Measurements from ENCODE around the gene DISC1.

The DISC1 gene

DNA sequence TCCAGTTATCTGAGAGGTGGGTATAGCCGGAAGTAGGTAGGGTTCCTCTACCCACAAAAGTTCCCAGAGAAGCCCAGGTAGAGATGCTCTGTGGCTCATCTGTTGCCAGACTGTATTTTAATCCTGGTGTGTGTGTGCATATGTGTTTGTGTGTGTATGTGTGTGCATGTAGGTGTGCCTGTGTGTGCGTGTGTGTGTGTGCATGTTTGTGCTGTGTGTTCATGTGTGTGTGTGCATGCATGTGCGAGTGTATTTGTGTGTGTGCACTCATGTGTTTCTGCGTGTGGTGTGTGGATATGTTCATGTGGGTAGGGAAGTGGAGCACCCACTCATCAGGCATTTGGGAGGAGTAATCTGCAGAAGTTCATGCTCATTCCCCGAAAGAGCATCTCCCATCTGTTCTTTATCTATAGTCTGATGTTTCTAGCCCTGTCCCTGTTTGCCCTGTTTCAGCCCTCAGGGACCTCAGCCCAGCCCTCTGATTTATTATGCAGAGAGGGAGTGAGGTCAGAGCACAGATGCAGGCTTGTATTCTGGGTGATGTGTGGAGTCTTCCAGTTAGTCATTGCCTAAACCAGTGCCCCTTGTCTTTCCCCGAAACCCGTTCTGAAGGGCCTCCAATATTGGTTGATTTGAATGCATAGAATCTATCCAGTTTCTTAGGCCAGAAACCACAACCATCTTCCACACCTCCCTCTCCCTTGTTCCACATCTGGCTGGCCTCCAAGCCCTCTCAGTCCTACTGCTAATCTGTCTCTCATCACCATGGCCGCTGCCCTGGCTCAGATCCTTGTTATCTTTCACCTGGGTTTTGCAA lies 69.1 kb downstream of the DISC1 start:
- Histone ChIP-seq H4K8ac (ENCODE audit: low read depth, low read length) (no peak overlapping the region), H2AFZ (ENCODE audit: low read length) (no peak overlapping the region), H3K27ac (replicated peaks; ENCODE audit: low read length) (no peak overlapping the region), H3K4ac (ENCODE audit: low read length) (no peak overlapping the region), H3K27me3 (ENCODE audit: control insufficient read depth in 3 of 3, insufficient read depth in 3 of 3, low read depth in 1 of 3, low read length in 3 of 3) (peaks cover 0 to 3% (median 0%) of the 10 kb centered on the region in 3 experiments), H3K79me1 (ENCODE audit: low read depth, low read length) (no peaks in the 10 kb centered on the region), H2AK5ac (ENCODE audit: low read depth, low read length) (no peak overlapping the region), H3K18ac (ENCODE audit: low read length) (no peak overlapping the region), H3K36me3 (replicated peaks in 1 of 2; ENCODE audit: control insufficient read depth in 2 of 2, insufficient read depth in 2 of 2, low read length in 2 of 2) (peaks cover 0 to 2% of the 10 kb centered on the region in 2 donors), H3K9me3 (replicated peaks in 1 of 2; ENCODE audit: control insufficient read depth in 2 of 2, insufficient read depth in 1 of 2, low read depth in 1 of 2, low read length in 2 of 2) (no peaks in the 10 kb centered on the region), H3K23ac (ENCODE audit: low read depth, low read length, poor library complexity) (peak overlapping the region; percentile 70), H3K4me3 (ENCODE audit: low read length in 2 of 2) (peak overlapping the region in 1 of 2 donors; percentile 29), H3K9ac (ENCODE audit: low read depth, low read length, poor library complexity) (no peak overlapping the region), H2BK120ac (ENCODE audit: low read depth, low read length) (no peak overlapping the region), H3K4me1 (ENCODE audit: control insufficient read depth in 2 of 2, insufficient read depth in 1 of 2, low read depth in 1 of 2, low read length in 2 of 2) (peaks cover 3 to 8% of the 10 kb centered on the region in 2 donors), H3K4me2 (ENCODE audit: insufficient read depth, low read length, poor library complexity, severe bottlenecking) (no peak overlapping the region), H2BK15ac (ENCODE audit: low read length) (no peak overlapping the region), H2BK5ac (ENCODE audit: low read length) (no peak overlapping the region), H2BK12ac (ENCODE audit: low read length) (no peak overlapping the region), H3K14ac (ENCODE audit: low read length) (no peak overlapping the region), H4K91ac (ENCODE audit: low read depth, low read length, poor library complexity) (no peak overlapping the region)
- WGBS, 2 donors (ENCODE audit: extremely low coverage in 2 of 2, insufficient read length in 2 of 2, insufficient replicate concordance in 1 of 2) = no CpG with 5 or more reads among the region's 8 CpGs
- no peak for DNase-seq (ENCODE audit: low spot score)

DNA sequence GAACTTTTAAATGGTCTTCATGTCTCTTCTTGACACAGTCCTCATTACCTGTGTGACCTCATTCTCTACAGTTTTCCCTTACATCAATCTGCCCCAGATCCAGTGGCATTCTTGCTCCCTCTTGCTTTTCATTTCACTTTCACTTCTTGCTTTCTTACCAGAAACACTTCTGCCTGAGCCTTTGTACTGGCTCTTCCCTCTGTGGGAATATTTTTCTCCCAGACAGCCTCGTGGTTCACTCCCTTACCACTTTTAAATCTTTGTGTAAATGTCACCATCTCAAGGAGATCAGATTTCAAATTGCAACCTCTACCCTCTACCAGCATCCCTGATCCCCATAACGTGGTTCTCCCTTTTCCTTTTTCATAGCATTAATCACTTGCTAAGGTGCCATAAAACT lies 73.2 kb downstream of the DISC1 start:
- no peak overlapping the region for H3K4me3 ChIP-seq (ENCODE audit: low read length in 2 of 2)
- no peak overlapping the region for H3K18ac ChIP-seq (ENCODE audit: low read length)
- H2BK120ac ChIP-seq (ENCODE audit: low read depth, low read length) = no peak overlapping the region
- no peak overlapping the region for H2BK5ac ChIP-seq (ENCODE audit: low read length)
- H4K8ac ChIP-seq (ENCODE audit: low read depth, low read length) = no peak overlapping the region
- DNase-seq (ENCODE audit: low spot score) = no peak
- no peak overlapping the region for H2BK15ac ChIP-seq (ENCODE audit: low read length)
- H3K4me2 ChIP-seq (ENCODE audit: insufficient read depth, low read length, poor library complexity, severe bottlenecking) = no peak overlapping the region
- H3K79me1 ChIP-seq (ENCODE audit: low read depth, low read length) = no peaks in the 10 kb centered on the region
- H3K36me3 ChIP-seq (replicated peaks in 1 of 2; ENCODE audit: control insufficient read depth in 2 of 2, insufficient read depth in 2 of 2, low read length in 2 of 2) = peaks cover 0 to 2% of the 10 kb centered on the region in 2 donors
- no peak overlapping the region for H3K4ac ChIP-seq (ENCODE audit: low read length)
- H2AK5ac ChIP-seq (ENCODE audit: low read depth, low read length) = no peak overlapping the region
- H3K9ac ChIP-seq (ENCODE audit: low read depth, low read length, poor library complexity) = no peak overlapping the region
- no peaks in the 10 kb centered on the region for H3K9me3 ChIP-seq (replicated peaks in 1 of 2; ENCODE audit: control insufficient read depth in 2 of 2, insufficient read depth in 1 of 2, low read depth in 1 of 2, low read length in 2 of 2)
- H3K23ac ChIP-seq (ENCODE audit: low read depth, low read length, poor library complexity) = no peak overlapping the region
- no peak overlapping the region for H3K14ac ChIP-seq (ENCODE audit: low read length)
- no CpG with 5 or more reads among the region's 2 CpGs for WGBS, 2 donors (ENCODE audit: extremely low coverage in 2 of 2, insufficient read length in 2 of 2, insufficient replicate concordance in 1 of 2)
- no peak overlapping the region for H2BK12ac ChIP-seq (ENCODE audit: low read length)
- H4K91ac ChIP-seq (ENCODE audit: low read depth, low read length, poor library complexity) = no peak overlapping the region
- peaks cover 0 to 3% (median 0%) of the 10 kb centered on the region in 3 experiments for H3K27me3 ChIP-seq (ENCODE audit: control insufficient read depth in 3 of 3, insufficient read depth in 3 of 3, low read depth in 1 of 3, low read length in 3 of 3)
- no peak overlapping the region for H2AFZ ChIP-seq (ENCODE audit: low read length)
- H3K27ac ChIP-seq (replicated peaks; ENCODE audit: low read length) = no peak overlapping the region
- peaks cover 0 to 3% of the 10 kb centered on the region in 2 donors for H3K4me1 ChIP-seq (ENCODE audit: control insufficient read depth in 2 of 2, insufficient read depth in 1 of 2, low read depth in 1 of 2, low read length in 2 of 2)

DNA sequence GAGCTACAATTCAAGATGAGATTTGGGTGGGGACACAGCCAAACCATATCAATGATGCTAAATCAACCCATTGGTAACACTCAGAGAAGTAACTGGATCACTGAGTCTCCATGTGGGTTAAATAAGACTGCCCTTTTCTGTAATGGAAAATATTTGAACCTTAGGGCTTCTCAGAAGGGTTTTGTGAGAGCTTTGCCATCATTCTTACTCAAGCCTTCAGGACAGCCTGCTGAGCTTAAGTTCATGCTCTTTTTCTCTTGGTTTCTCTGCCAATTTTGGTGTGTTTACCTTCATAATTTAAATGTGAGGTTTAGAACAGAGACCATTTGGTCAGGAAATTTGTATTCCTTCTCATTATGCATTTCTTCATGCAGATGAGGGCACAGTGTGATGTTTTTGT lies 74.7 kb downstream of the DISC1 start:
- Histone ChIP-seq H3K9me3 (replicated peaks in 1 of 2; ENCODE audit: control insufficient read depth in 2 of 2, insufficient read depth in 1 of 2, low read depth in 1 of 2, low read length in 2 of 2) (no peaks in the 10 kb centered on the region), H3K36me3 (replicated peaks in 1 of 2; ENCODE audit: control insufficient read depth in 2 of 2, insufficient read depth in 2 of 2, low read length in 2 of 2) (no peaks in the 10 kb centered on the region), H3K4me1 (ENCODE audit: control insufficient read depth in 2 of 2, insufficient read depth in 1 of 2, low read depth in 1 of 2, low read length in 2 of 2) (no peaks in the 10 kb centered on the region), H3K9ac (ENCODE audit: low read depth, low read length, poor library complexity) (no peak overlapping the region), H2BK15ac (ENCODE audit: low read length) (no peak overlapping the region), H2BK12ac (ENCODE audit: low read length) (no peak overlapping the region), H4K91ac (ENCODE audit: low read depth, low read length, poor library complexity) (no peak overlapping the region), H2AK5ac (ENCODE audit: low read depth, low read length) (no peak overlapping the region), H2BK5ac (ENCODE audit: low read length) (no peak overlapping the region), H3K18ac (ENCODE audit: low read length) (no peak overlapping the region), H2BK120ac (ENCODE audit: low read depth, low read length) (no peak overlapping the region), H3K4ac (ENCODE audit: low read length) (no peak overlapping the region), H2AFZ (ENCODE audit: low read length) (no peak overlapping the region), H4K8ac (ENCODE audit: low read depth, low read length) (no peak overlapping the region), H3K14ac (ENCODE audit: low read length) (no peak overlapping the region), H3K4me2 (ENCODE audit: insufficient read depth, low read length, poor library complexity, severe bottlenecking) (no peak overlapping the region), H3K27me3 (ENCODE audit: control insufficient read depth in 3 of 3, insufficient read depth in 3 of 3, low read depth in 1 of 3, low read length in 3 of 3) (no peaks in the 10 kb centered on the region), H3K79me1 (ENCODE audit: low read depth, low read length) (no peaks in the 10 kb centered on the region), H3K4me3 (ENCODE audit: low read length in 2 of 2) (no peak overlapping the region), H3K23ac (ENCODE audit: low read depth, low read length, poor library complexity) (no peak overlapping the region), H3K27ac (replicated peaks; ENCODE audit: low read length) (no peak overlapping the region)
- no peak for DNase-seq (ENCODE audit: low spot score)

DNA sequence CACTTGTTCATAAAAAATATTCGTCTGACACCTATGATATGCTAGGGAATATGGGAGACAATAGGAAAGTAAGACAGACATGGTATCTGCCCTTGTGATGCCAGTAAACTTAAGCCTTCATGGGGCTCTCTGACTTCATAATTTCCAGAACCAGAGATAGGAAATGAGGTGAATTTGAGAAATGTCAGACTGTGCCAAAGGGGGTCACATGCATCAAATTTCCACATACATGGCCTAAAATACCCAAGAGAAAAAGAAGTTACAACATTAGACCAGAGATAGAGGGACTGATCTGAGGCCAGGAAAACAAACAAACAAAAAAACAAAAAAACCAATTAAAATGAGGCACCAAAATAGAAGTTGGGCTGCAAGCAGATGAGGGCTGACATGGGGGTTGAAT lies 75.7 kb downstream of the DISC1 start:
- H3K18ac ChIP-seq (ENCODE audit: low read length) = no peak overlapping the region
- H3K27me3 ChIP-seq (ENCODE audit: control insufficient read depth in 3 of 3, insufficient read depth in 3 of 3, low read depth in 1 of 3, low read length in 3 of 3) = no peaks in the 10 kb centered on the region
- H3K36me3 ChIP-seq (replicated peaks in 1 of 2; ENCODE audit: control insufficient read depth in 2 of 2, insufficient read depth in 2 of 2, low read length in 2 of 2) = no peaks in the 10 kb centered on the region
- H3K4me2 ChIP-seq (ENCODE audit: insufficient read depth, low read length, poor library complexity, severe bottlenecking) = no peak overlapping the region
- no peak overlapping the region for H2BK15ac ChIP-seq (ENCODE audit: low read length)
- H3K9ac ChIP-seq (ENCODE audit: low read depth, low read length, poor library complexity) = no peak overlapping the region
- no peak overlapping the region for H3K4me3 ChIP-seq (ENCODE audit: low read length in 2 of 2)
- no CpG with 5 or more reads among the region's 1 CpG for WGBS, 2 donors (ENCODE audit: extremely low coverage in 2 of 2, insufficient read length in 2 of 2, insufficient replicate concordance in 1 of 2)
- no peaks in the 10 kb centered on the region for H3K79me1 ChIP-seq (ENCODE audit: low read depth, low read length)
- no peak overlapping the region for H3K27ac ChIP-seq (replicated peaks; ENCODE audit: low read length)
- no peak overlapping the region for H2AFZ ChIP-seq (ENCODE audit: low read length)
- H3K9me3 ChIP-seq (replicated peaks in 1 of 2; ENCODE audit: control insufficient read depth in 2 of 2, insufficient read depth in 1 of 2, low read depth in 1 of 2, low read length in 2 of 2) = no peaks in the 10 kb centered on the region
- no peak overlapping the region for H4K8ac ChIP-seq (ENCODE audit: low read depth, low read length)
- no peak overlapping the region for H2BK12ac ChIP-seq (ENCODE audit: low read length)
- H3K14ac ChIP-seq (ENCODE audit: low read length) = no peak overlapping the region
- H3K23ac ChIP-seq (ENCODE audit: low read depth, low read length, poor library complexity) = no peak overlapping the region
- H4K91ac ChIP-seq (ENCODE audit: low read depth, low read length, poor library complexity) = no peak overlapping the region
- H3K4me1 ChIP-seq (ENCODE audit: control insufficient read depth in 2 of 2, insufficient read depth in 1 of 2, low read depth in 1 of 2, low read length in 2 of 2) = no peaks in the 10 kb centered on the region
- no peak for DNase-seq (ENCODE audit: low spot score)
- H2BK120ac ChIP-seq (ENCODE audit: low read depth, low read length) = no peak overlapping the region
- no peak overlapping the region for H2BK5ac ChIP-seq (ENCODE audit: low read length)
- H3K4ac ChIP-seq (ENCODE audit: low read length) = no peak overlapping the region
- H2AK5ac ChIP-seq (ENCODE audit: low read depth, low read length) = no peak overlapping the region

Measured in neuronal stem cell (in vitro differentiated cells).